Keratinocyte (primary cell): ENCODE measurements around the gene CADM3. TPM values are rescaled to one million over a fixed set of nuclear protein-coding genes. Genes with fewer than 3 reads are reported as not detected.

Experiments used
- DNase-seq: peaks from one replicate; pipeline ENCODE4 v3.0.0-alpha.2; 2011; ENCODE audit warnings: low read depth, missing footprints, low spot score
- FAIRE-seq: peaks from 2 replicates; lab custom pipeline; 2011; peaks lifted over from hg19 to GRCh38; lab: Jason Lieb, UNC
- H2AFZ ChIP-seq: 2 replicates; pipeline ENCODE4 v1.6.0; 2012; ENCODE audit warnings: low read length, control low read depth, inconsistent platforms; ENCODE audit not compliant: control insufficient read depth
- H3K27ac ChIP-seq: 2 replicates; pipeline ENCODE4 v1.5.1; 2011; ENCODE audit warnings: low read length; ENCODE audit not compliant: control insufficient read depth, insufficient read depth
- H3K27me3 ChIP-seq: 3 replicates; pipeline ENCODE4 v1.6.0; 2011; ENCODE audit warnings: low read length; ENCODE audit not compliant: control insufficient read depth, insufficient read depth; ENCODE audit errors: extremely low read depth
- H3K36me3 ChIP-seq, 2 experiments: 2 replicates in 1 of 2; 3 replicates in 1 of 2; pipeline ENCODE4 v1.5.1; 2011; ENCODE audit warnings: low read length in 2 of 2, mild to moderate bottlenecking in 1 of 2; ENCODE audit not compliant: control insufficient read depth in 2 of 2, insufficient read depth in 2 of 2; ENCODE audit errors: extremely low read depth in 1 of 2
- H3K4me1 ChIP-seq: 3 replicates; pipeline ENCODE4 v1.5.1; 2011; ENCODE audit warnings: low read length; ENCODE audit not compliant: control insufficient read depth, insufficient read depth; ENCODE audit errors: extremely low read depth
- H3K4me2 ChIP-seq: 3 replicates; pipeline ENCODE4 v1.6.0; 2011; ENCODE audit warnings: low read depth, low read length; ENCODE audit not compliant: control insufficient read depth, insufficient read depth; ENCODE audit errors: extremely low read depth
- H3K4me3 ChIP-seq, 3 experiments: fragments of 200-600 bp in 1 of 3; sonication (generic) in 1 of 3; 2 replicates in 2 of 3; 3 replicates in 1 of 3; pipeline ENCODE4 v1.5.1; 2011 to 2016; ENCODE audit warnings: low read length in 3 of 3, mild to moderate bottlenecking in 3 of 3, control low read depth in 2 of 3, inconsistent platforms in 1 of 3, low read depth in 1 of 3, mixed read lengths in 1 of 3, mixed run types in 1 of 3, moderate library complexity in 1 of 3; ENCODE audit not compliant: control insufficient read depth in 2 of 3, insufficient read depth in 2 of 3; ENCODE audit errors: extremely low read depth in 1 of 3
- H3K79me2 ChIP-seq: 2 replicates; pipeline ENCODE4 v1.6.0; 2012; ENCODE audit warnings: low read length; ENCODE audit not compliant: control insufficient read depth, insufficient read depth
- H3K9ac ChIP-seq: 3 replicates; pipeline ENCODE4 v1.6.0; 2011; ENCODE audit warnings: low read length; ENCODE audit not compliant: control insufficient read depth, insufficient read depth; ENCODE audit errors: extremely low read depth
- H3K9me1 ChIP-seq: 3 replicates; pipeline ENCODE4 v1.6.0; 2011; ENCODE audit warnings: low read length; ENCODE audit not compliant: control insufficient read depth, insufficient read depth; ENCODE audit errors: extremely low read depth
- H3K9me3 ChIP-seq: 2 replicates; pipeline ENCODE4 v1.5.1; 2012; ENCODE audit warnings: low read depth, low read length; ENCODE audit not compliant: control insufficient read depth
- H4K20me1 ChIP-seq: 3 replicates; pipeline ENCODE4 v1.6.0; 2011; ENCODE audit warnings: low read length; ENCODE audit not compliant: control insufficient read depth, insufficient read depth; ENCODE audit errors: extremely low read depth
- EZH2 ChIP-seq: IDR thresholded peaks from one replicate; pipeline ENCODE4 v1.6.1; 2012; ENCODE audit warnings: inconsistent platforms, mild to moderate bottlenecking, low read length, moderate library complexity
- dilution Hi-C: fragments of 300-500 bp; cut with MboI; formaldehyde crosslinking; loops from one replicate; pipeline ENCODE4 v1.7.0; 2020; ENCODE audit warnings: low sequenced_read_pairs; ENCODE audit not compliant: extremely low pct_ligation_motif_present
- polyA plus RNA-seq, 5 experiments: library from polyadenylated mRNA; depleted of rRNA in 3 of 5; stranded (reverse) in 3 of 5; stranded (forward) in 1 of 5; unstranded in 1 of 5; fragments of >200 nt; gene quantifications; 1 replicate in 1 of 5; 2 replicates in 3 of 5; 3 replicates in 1 of 5; pipeline versions ENCODE4 v1.2.1 to v1.2.3, GENCODE V29; 2011 to 2012; ENCODE audit warnings: missing spikeins in 2 of 5, low read depth in 1 of 5, low replicate concordance in 1 of 5
- TF ChIP-seq, protein P1 (sequence below), 3 experiments: IDR thresholded peaks in 1 of 3; conservative IDR thresholded peaks in 1 of 3; optimal IDR thresholded peaks in 1 of 3; 2 replicates in 2 of 3; 3 replicates in 1 of 3; pipeline versions ENCODE3 to v1.5.1; 2011; ENCODE audit warnings: low read length in 3 of 3, mild to moderate bottlenecking in 3 of 3, moderate library complexity in 2 of 3, control low read depth in 1 of 3, inconsistent platforms in 1 of 3; ENCODE audit not compliant: insufficient read depth in 2 of 3; ENCODE audit errors: extremely low read depth in 1 of 3

The CADM3 gene
- polyA plus RNA-seq, 1 donor (not counting 4 experiments of a cell fraction or from before 2014, with no cell fraction given): not detected

DNA sequence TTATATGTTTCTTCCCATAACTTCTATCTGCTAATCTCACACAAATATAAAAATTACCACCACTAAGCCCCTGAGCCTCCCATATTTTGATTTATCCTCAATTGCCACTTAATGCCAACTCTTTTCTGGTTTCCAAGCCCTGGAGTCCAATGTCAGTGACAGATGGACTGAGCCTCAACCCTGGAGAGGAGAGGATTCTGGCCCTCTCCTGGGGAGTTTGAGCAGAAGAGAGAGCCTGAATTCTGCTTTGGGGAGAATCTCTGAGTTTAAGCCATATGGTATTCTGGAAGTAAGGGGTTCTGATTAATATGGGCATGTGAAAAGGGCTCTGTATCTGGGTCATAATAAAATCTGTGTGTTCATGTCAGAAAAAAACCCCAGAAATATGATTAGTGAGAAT lies 8.5 kb downstream of the CADM3 start:
- TF ChIP-seq EZH2: no peak
- TF ChIP-seq, protein P1, sequence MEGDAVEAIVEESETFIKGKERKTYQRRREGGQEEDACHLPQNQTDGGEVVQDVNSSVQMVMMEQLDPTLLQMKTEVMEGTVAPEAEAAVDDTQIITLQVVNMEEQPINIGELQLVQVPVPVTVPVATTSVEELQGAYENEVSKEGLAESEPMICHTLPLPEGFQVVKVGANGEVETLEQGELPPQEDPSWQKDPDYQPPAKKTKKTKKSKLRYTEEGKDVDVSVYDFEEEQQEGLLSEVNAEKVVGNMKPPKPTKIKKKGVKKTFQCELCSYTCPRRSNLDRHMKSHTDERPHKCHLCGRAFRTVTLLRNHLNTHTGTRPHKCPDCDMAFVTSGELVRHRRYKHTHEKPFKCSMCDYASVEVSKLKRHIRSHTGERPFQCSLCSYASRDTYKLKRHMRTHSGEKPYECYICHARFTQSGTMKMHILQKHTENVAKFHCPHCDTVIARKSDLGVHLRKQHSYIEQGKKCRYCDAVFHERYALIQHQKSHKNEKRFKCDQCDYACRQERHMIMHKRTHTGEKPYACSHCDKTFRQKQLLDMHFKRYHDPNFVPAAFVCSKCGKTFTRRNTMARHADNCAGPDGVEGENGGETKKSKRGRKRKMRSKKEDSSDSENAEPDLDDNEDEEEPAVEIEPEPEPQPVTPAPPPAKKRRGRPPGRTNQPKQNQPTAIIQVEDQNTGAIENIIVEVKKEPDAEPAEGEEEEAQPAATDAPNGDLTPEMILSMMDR (optimal IDR thresholded peaks at IDR 0.05 in 1 of 3, IDR thresholded peaks at IDR 0.05 in 1 of 3, conservative IDR thresholded peaks at IDR 0.05 in 1 of 3; ENCODE audit: extremely low read depth in 1 of 3, insufficient read depth in 2 of 3, low read length in 3 of 3): no peak
- DNase-seq (no peak), FAIRE-seq (no peak)

DNA sequence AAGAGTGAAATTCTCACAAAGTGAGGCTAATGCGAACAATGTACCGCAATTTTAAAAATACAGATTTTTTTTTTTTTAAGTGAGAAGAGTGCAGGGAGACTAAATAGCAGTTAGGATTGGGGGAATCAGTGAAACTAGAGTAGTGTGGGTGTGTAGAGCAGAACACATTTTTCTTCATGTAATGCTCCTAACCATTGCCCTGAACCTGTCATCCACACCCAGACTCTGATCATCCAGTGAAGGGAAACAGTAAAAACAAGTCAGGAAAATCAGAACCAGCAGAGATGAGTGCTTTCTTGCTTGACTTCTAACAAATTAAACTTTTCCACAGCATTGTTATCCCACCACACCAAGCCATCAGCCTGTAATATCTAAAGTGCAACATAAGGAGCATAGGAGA lies 9.1 kb downstream of the CADM3 start:
- Histone ChIP-seq H3K9me3 (no peaks in the 10 kb centered on the region), H3K27me3 (peaks cover 4% of the 10 kb centered on the region), H3K4me2 (no peak overlapping the region), H3K27ac (no peak overlapping the region), H3K4me3 (no peak overlapping the region), H3K36me3 (no peaks in the 10 kb centered on the region), H3K9ac (no peak overlapping the region), H4K20me1 (no peaks in the 10 kb centered on the region), H3K9me1 (no peaks in the 10 kb centered on the region), H2AFZ (no peak overlapping the region), H3K4me1 (no peaks in the 10 kb centered on the region), H3K79me2 (no peaks in the 10 kb centered on the region)
- no peak for FAIRE-seq
- dilution Hi-C loops: no loop called here
- DNase-seq: no peak
- no peak for TF ChIP-seq EZH2
- TF ChIP-seq, protein P1 (optimal IDR thresholded peaks at IDR 0.05 in 1 of 3, IDR thresholded peaks at IDR 0.05 in 1 of 3, conservative IDR thresholded peaks at IDR 0.05 in 1 of 3; ENCODE audit: extremely low read depth in 1 of 3, insufficient read depth in 2 of 3, low read length in 3 of 3): no peak

More for the DNA sequence above, 8.5 kb downstream of the CADM3 start:
- no peak overlapping the region for H3K9ac ChIP-seq
- no peak overlapping the region for H3K27ac ChIP-seq
- no peaks in the 10 kb centered on the region for H3K9me3 ChIP-seq
- H3K4me1 ChIP-seq: no peaks in the 10 kb centered on the region
- H4K20me1 ChIP-seq: no peaks in the 10 kb centered on the region
- H3K27me3 ChIP-seq: peaks cover 4% of the 10 kb centered on the region
- no peaks in the 10 kb centered on the region for H3K36me3 ChIP-seq
- H3K4me2 ChIP-seq: no peak overlapping the region
- H2AFZ ChIP-seq: no peak overlapping the region
- no peak overlapping the region for H3K4me3 ChIP-seq
- H3K9me1 ChIP-seq: no peaks in the 10 kb centered on the region
- H3K79me2 ChIP-seq: no peaks in the 10 kb centered on the region
- dilution Hi-C loops: no loop called here
